Endothelial cell of umbilical vein (primary cell): ENCODE measurements around the gene FEM1C. TPM values are rescaled to one million over a fixed set of nuclear protein-coding genes. Genes with fewer than 3 reads are reported as not detected.

Source experiments
- BruUV-seq: library from RNA; stranded (reverse); fragments of 400-500 nt; replicated peaks from 2 replicates; lab custom pipeline; 2021; lab: Mats Ljungman, UMichigan
- CTCF ChIA-PET: fragments of 300-600, 350-600 bp; sonication (Branson Sonifier 250); formaldehyde crosslinking; loops from one replicate; lab custom pipeline; 2021; ENCODE audit warnings: antibody characterized with exemption, inconsistent platforms; lab: Charles Lee
- POLR2A ChIA-PET: fragments of 300-600, 350-600 bp; sonication (Branson Sonifier 250); formaldehyde crosslinking; loops from one replicate; lab custom pipeline; 2021; ENCODE audit warnings: antibody characterized with exemption, inconsistent platforms; lab: Charles Lee
- DNase-seq: peaks from one replicate; pipeline ENCODE4 v3.0.0-alpha.2; 2011; ENCODE audit warnings: low read depth, low spot score
- FAIRE-seq: peaks from 2 replicates; lab custom pipeline; 2011; peaks lifted over from hg19 to GRCh38; lab: Jason Lieb, UNC
- H2AFZ ChIP-seq: 2 replicates; pipeline ENCODE4 v1.6.0; 2012; ENCODE audit warnings: low read depth, low read length, control low read depth, inconsistent platforms
- H3K27ac ChIP-seq: 2 replicates; pipeline ENCODE4 v1.5.1; 2011; ENCODE audit warnings: low read depth, mild to moderate bottlenecking, control low read depth, low read length, moderate library complexity; ENCODE audit not compliant: insufficient read depth
- H3K27me3 ChIP-seq, 2 experiments: 2 replicates each; pipeline versions ENCODE4 v1.6.0 to v1.6.1; 2011; ENCODE audit warnings: low read length in 2 of 2, mixed read lengths in 1 of 2; ENCODE audit not compliant: control insufficient read depth in 2 of 2, insufficient read depth in 2 of 2
- H3K36me3 ChIP-seq, 2 experiments: 2 replicates in 1 of 2; 3 replicates in 1 of 2; pipeline ENCODE4 v1.5.1; 2011; ENCODE audit warnings: low read length in 2 of 2, mild to moderate bottlenecking in 1 of 2, moderate library complexity in 1 of 2; ENCODE audit not compliant: control insufficient read depth in 2 of 2, insufficient read depth in 2 of 2; ENCODE audit errors: extremely low read depth in 1 of 2
- H3K4me1 ChIP-seq: 3 replicates; pipeline ENCODE4 v1.5.1; 2011; ENCODE audit warnings: mild to moderate bottlenecking, low read length; ENCODE audit not compliant: control insufficient read depth, insufficient read depth; ENCODE audit errors: extremely low read depth
- H3K4me2 ChIP-seq: 2 replicates; pipeline ENCODE4 v1.6.1; 2011; ENCODE audit warnings: low read length, control low read depth, mixed read lengths; ENCODE audit not compliant: insufficient read depth
- H3K4me3 ChIP-seq, 3 experiments: fragments of 200-600 bp in 1 of 3; sonication (generic), shearing (Covaris generic) in 1 of 3; replicated peaks in 1 of 3; 2 replicates each; pipeline ENCODE4 v1.5.1; 2011 to 2016; ENCODE audit warnings: control low read depth in 3 of 3, low read length in 3 of 3, mild to moderate bottlenecking in 2 of 3, inconsistent platforms in 1 of 3, low read depth in 1 of 3, moderate library complexity in 1 of 3; ENCODE audit not compliant: insufficient read depth in 1 of 3
- H3K79me2 ChIP-seq: 2 replicates; pipeline ENCODE4 v1.6.0; 2012; ENCODE audit warnings: low read length, inconsistent platforms; ENCODE audit not compliant: control insufficient read depth, insufficient read depth
- H3K9ac ChIP-seq: replicated peaks from 2 replicates; pipeline ENCODE3; 2011; ENCODE audit warnings: low read length, control low read depth; ENCODE audit not compliant: insufficient read depth; ENCODE audit errors: extremely low read depth
- H3K9me1 ChIP-seq: replicated peaks from 3 replicates; pipeline ENCODE4 v1.6.0; 2011; ENCODE audit warnings: mild to moderate bottlenecking, low read length; ENCODE audit not compliant: control insufficient read depth, insufficient read depth; ENCODE audit errors: extremely low read depth
- H3K9me3 ChIP-seq: replicated peaks from 2 replicates; pipeline ENCODE4 v1.5.1; 2012; ENCODE audit warnings: low read length, inconsistent platforms; ENCODE audit not compliant: control insufficient read depth, insufficient read depth
- H4K20me1 ChIP-seq: replicated peaks from 2 replicates; pipeline ENCODE3; 2011; ENCODE audit warnings: mild to moderate bottlenecking, low read length; ENCODE audit not compliant: control insufficient read depth, insufficient read depth; ENCODE audit errors: extremely low read depth
- CTCF ChIP-seq, 2 donors: IDR thresholded peaks; 1 replicate in 1 of 2; 2 replicates in 1 of 2; pipeline ENCODE4 v1.5.1; 2011; ENCODE audit warnings: low read length in 2 of 2, mild to moderate bottlenecking in 2 of 2, moderate library complexity in 2 of 2, control low read depth in 1 of 2, inconsistent platforms in 1 of 2, low read depth in 1 of 2; ENCODE audit not compliant: insufficient read depth in 1 of 2; ENCODE audit errors: extremely low read depth in 1 of 2
- EZH2 ChIP-seq: IDR thresholded peaks from 2 replicates; pipeline ENCODE4 v1.6.1; 2012; ENCODE audit warnings: borderline replicate concordance, low read depth, mild to moderate bottlenecking, moderate library complexity, low read length, inconsistent platforms; ENCODE audit not compliant: severe bottlenecking
- FOS ChIP-seq: IDR thresholded peaks from 2 replicates; pipeline ENCODE4 v1.6.1; 2011; ENCODE audit warnings: mild to moderate bottlenecking, low read length, moderate library complexity, borderline replicate concordance; ENCODE audit not compliant: insufficient read depth
- GATA2 ChIP-seq: IDR thresholded peaks from 2 replicates; pipeline ENCODE4 v1.7.0; 2011; ENCODE audit warnings: low read depth, mild to moderate bottlenecking, moderate library complexity, mixed read lengths, low read length; ENCODE audit not compliant: insufficient read length, insufficient read depth
- JUN ChIP-seq: IDR thresholded peaks from 2 replicates; pipeline ENCODE4 v1.6.1; 2011; ENCODE audit warnings: borderline replicate concordance, low read depth; ENCODE audit not compliant: insufficient read length, insufficient read depth
- MAX ChIP-seq: IDR thresholded peaks from 2 replicates; pipeline ENCODE4 v1.6.1; 2011; ENCODE audit not compliant: insufficient read depth, insufficient read length
- MYC ChIP-seq: IDR thresholded peaks from one replicate; pipeline ENCODE4 v1.6.1; 2011; ENCODE audit warnings: mild to moderate bottlenecking, low read depth, low read length
- POLR2A ChIP-seq: IDR thresholded peaks from 2 replicates; pipeline ENCODE4 v1.6.1; 2012; ENCODE audit warnings: low read depth, mild to moderate bottlenecking, control low read depth, low read length
- POLR2AphosphoS5 ChIP-seq: IDR thresholded peaks from 2 replicates; pipeline ENCODE4 v1.6.1; 2012; ENCODE audit warnings: low read depth, mild to moderate bottlenecking, control low read depth, low read length, moderate library complexity; ENCODE audit not compliant: insufficient read depth
- dilution Hi-C: fragments of 300-500 bp; cut with MboI; formaldehyde crosslinking; loops from one replicate; pipeline ENCODE4 v1.15.0; 2019; ENCODE audit warnings: low sequenced_read_pairs; ENCODE audit not compliant: extremely low pct_ligation_motif_present
- intact Hi-C: fragments of 100-400 bp; cut with micrococcal nuclease; formaldehyde crosslinking; loops from one replicate; pipeline ENCODE4 v1.10.0; 2022
- polyA plus RNA-seq, 4 experiments: library from polyadenylated mRNA; depleted of rRNA in 3 of 4; stranded (reverse) in 3 of 4; unstranded in 1 of 4; fragments of >200 nt; gene quantifications; 2 replicates each; pipeline versions ENCODE4 v1.2.1 to v1.2.3, GENCODE V29; 2011 to 2012; ENCODE audit warnings: missing spikeins in 1 of 4
- total RNA-seq: library from RNA; stranded (reverse); gene quantifications from 2 replicates; pipeline ENCODE4 v1.2.3, GENCODE V29; 2021

FEM1C gene
- total and polyA plus RNA-seq, 2 donors (not counting 3 experiments of a cell fraction or from before 2014, with no cell fraction given), result 6.2 to 16.0 TPM

GRCh38 chr5:115526604-115527003, 18.0 kb downstream of the FEM1C start:
- H3K79me2 ChIP-seq, result peaks cover 81% of the 10 kb centered on the region
- peaks cover 17% of the 10 kb centered on the region for H4K20me1 ChIP-seq
- ChIA-PET POLR2A (interaction anchor here (0.6 kb wide), 1 partner anchor 10 kb away, joined by 3 read pairs; no protein-coding TSS in a partner anchor), CTCF (interaction anchor here (1.2 to 1.7 kb wide), 2 partner anchors 51 to 217 kb away, joined by 3 read pairs; no protein-coding TSS in a partner anchor)
- no peaks in the 10 kb centered on the region for H3K9me3 ChIP-seq
- TF ChIP-seq CTCF (IDR thresholded peaks at IDR 0.05; ENCODE audit: extremely low read depth in 1 of 2, insufficient read depth in 1 of 2, low read depth in 1 of 2, low read length in 2 of 2) (no peak), GATA2 (no peak), EZH2 (no peak), POLR2AphosphoS5 (no peak), JUN (no peak), POLR2A (no peak), MAX (no peak), FOS (no peak), MYC (no peak)
- peaks cover 8 to 13% of the 10 kb centered on the region in 2 experiments for H3K36me3 ChIP-seq
- H3K4me1 ChIP-seq, result peaks cover 3% of the 10 kb centered on the region
- BruUV-seq, result no TSS peak
- H3K27me3 ChIP-seq, result no peaks in the 10 kb centered on the region
- H3K4me2 ChIP-seq, result no peak overlapping the region
- no peak overlapping the region for H3K27ac ChIP-seq
- DNase-seq (no peak), FAIRE-seq (no peak)
- H3K9ac ChIP-seq, result no peak overlapping the region
- dilution Hi-C loops (loop anchor here (25.0 kb wide), 1 partner anchor 214 kb away; no protein-coding TSS in a partner anchor), intact Hi-C loops (loop anchor here (10.0 kb wide), 1 partner anchor 2002 kb away; no protein-coding TSS in a partner anchor)
- H2AFZ ChIP-seq, result no peak overlapping the region
- H3K4me3 ChIP-seq, result no peak overlapping the region
- no peaks in the 10 kb centered on the region for H3K9me1 ChIP-seq
